IPS DF 6.9 (cell line): ENCODE measurements around the gene SLC2A11.

Experiments used
- DNase-seq: peaks from one replicate; pipeline ENCODE4 v3.0.0-alpha.2; 2013; ENCODE audit warnings: low read depth, low spot score
- H3K27ac ChIP-seq: one replicate; pipeline ENCODE4 v1.5.1; 2013; ENCODE audit warnings: low read length, control low read depth
- H3K27me3 ChIP-seq: 2 replicates; pipeline ENCODE4 v1.6.1; 2013; ENCODE audit warnings: mild to moderate bottlenecking, low read length; ENCODE audit not compliant: control insufficient read depth, insufficient read depth
- H3K36me3 ChIP-seq: 2 replicates; pipeline ENCODE4 v1.6.1; 2013; ENCODE audit warnings: low read length; ENCODE audit not compliant: control insufficient read depth, insufficient read depth
- H3K4me1 ChIP-seq: 2 replicates; pipeline ENCODE4 v1.6.1; 2013; ENCODE audit warnings: low read length; ENCODE audit not compliant: control insufficient read depth, insufficient read depth
- H3K4me3 ChIP-seq: 2 replicates; pipeline ENCODE4 v1.5.1; 2013; ENCODE audit warnings: mild to moderate bottlenecking, low read length
- H3K9me3 ChIP-seq: 2 replicates; pipeline ENCODE4 v1.6.1; 2013; ENCODE audit warnings: low read length, inconsistent platforms; ENCODE audit not compliant: control insufficient read depth, insufficient read depth
- WGBS: extraction: QIAGEN DNeasy Blood & Tissue Kit; methylation state at CpG from one replicate; pipeline ENCODE4 v1.1.7; 2013; ENCODE audit warnings: mixed read lengths, missing lambda C conversion rate; ENCODE audit not compliant: insufficient read length, insufficient coverage; 5-methylcytosine and 5-hydroxymethylcytosine counted together

SLC2A11 gene

DNA sequence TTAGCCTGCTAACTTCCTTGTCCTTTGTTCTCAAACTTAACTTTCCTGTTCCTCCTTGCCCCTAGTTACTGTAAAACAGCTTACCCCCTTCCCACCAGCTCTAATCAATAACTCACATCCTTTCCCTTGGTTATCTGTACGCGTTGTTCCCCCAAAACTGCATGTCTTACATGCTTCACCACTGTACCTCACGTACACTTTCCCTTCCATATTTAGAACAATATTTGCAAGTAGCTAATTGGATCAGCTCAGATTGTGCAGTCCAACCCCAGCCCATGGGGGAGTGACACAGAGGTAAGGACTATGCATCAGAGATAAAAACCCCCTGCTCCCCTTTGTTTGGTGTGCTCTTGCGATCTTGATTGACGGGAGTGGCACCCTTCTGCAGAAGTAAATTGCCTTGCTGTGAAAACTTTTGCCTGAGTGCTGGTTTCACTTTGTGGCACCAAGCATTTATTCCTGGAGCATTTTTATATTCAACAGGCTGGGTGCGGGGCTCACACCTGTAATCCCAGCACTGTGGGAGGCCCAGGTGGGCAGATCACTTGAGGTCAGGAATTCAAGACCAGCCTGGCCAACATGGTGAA, 67.4 kb downstream of the SLC2A11 start:
- no peaks in the 10 kb centered on the region for H3K27me3 ChIP-seq
- DNase-seq = no peak
- no peak overlapping the region for H3K4me3 ChIP-seq
- peaks cover 10% of the 10 kb centered on the region; the same call in 1 of the 2 replicates for H3K36me3 ChIP-seq
- no CpG with 5 or more reads among the region's 6 CpGs for WGBS
- H3K27ac ChIP-seq = no peak overlapping the region
- no peaks in the 10 kb centered on the region for H3K4me1 ChIP-seq
- peaks cover 1% of the 10 kb centered on the region; the same call in 1 of the 2 replicates for H3K9me3 ChIP-seq

DNA sequence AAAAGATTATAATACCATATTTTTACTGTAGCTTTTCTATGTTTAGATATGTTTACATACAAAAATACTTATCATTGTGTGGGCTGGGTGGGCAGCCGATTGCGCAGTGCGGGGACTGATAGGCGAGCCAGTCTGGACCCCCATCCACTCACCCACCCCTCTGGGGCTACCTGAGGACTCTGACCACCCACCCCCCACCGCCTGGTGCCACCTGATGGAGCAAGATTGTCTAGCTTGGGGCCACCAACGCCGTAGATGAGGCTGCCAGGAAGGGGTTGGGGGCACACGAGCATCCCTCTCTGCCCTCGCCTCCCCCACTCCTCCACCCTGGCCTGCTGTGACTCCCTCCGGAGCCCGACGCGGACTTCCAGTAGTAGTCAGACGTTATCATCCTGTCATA, 68.9 kb downstream of the SLC2A11 start:
- H3K27me3 ChIP-seq = no peaks in the 10 kb centered on the region
- H3K36me3 ChIP-seq = peaks cover 10% of the 10 kb centered on the region; the same call in 1 of the 2 replicates
- WGBS = no CpG with 5 or more reads among the region's 14 CpGs
- no peak overlapping the region for H3K4me3 ChIP-seq
- H3K9me3 ChIP-seq = peaks cover 1% of the 10 kb centered on the region
- no peak for DNase-seq
- no peaks in the 10 kb centered on the region for H3K4me1 ChIP-seq
- H3K27ac ChIP-seq = no peak overlapping the region
